HepG2 (cell line): ENCODE measurements around the gene EFCAB8. TPM values are rescaled to one million over a fixed set of nuclear protein-coding genes. Genes with fewer than 3 reads are reported as not detected.

ENCODE experiments used
- AHR ChIP-seq: IDR thresholded peaks from 2 replicates; pipeline ENCODE4 v1.6.1; 2018; ENCODE audit warnings: missing genetic modification reagents, missing compliant biosample characterization
- BRD4 ChIP-seq: sonication (generic); formaldehyde crosslinking; IDR thresholded peaks from 2 replicates; pipeline ENCODE4 v1.4.0; 2020; ENCODE audit warnings: missing genetic modification reagents
- CC2D1A ChIP-seq: sonication (generic); formaldehyde crosslinking; IDR thresholded peaks from 2 replicates; pipeline ENCODE4 v1.8.1; 2023; ENCODE audit warnings: mild to moderate bottlenecking, missing genetic modification reagents
- HNRNPLL ChIP-seq: fragments of 200-400 bp; formaldehyde crosslinking; IDR thresholded peaks from 2 replicates; pipeline ENCODE4 v1.6.1; 2017; ENCODE audit warnings: mild to moderate bottlenecking, low read depth, low read length; ENCODE audit not compliant: poor library complexity, severe bottlenecking
- KLF11 ChIP-seq: IDR thresholded peaks from 2 replicates; pipeline ENCODE4 v1.6.1; 2016; ENCODE audit warnings: missing compliant biosample characterization
- MAFG ChIP-seq: sonication (generic); formaldehyde crosslinking; IDR thresholded peaks from 2 replicates; pipeline ENCODE4 v1.5.1; 2020; ENCODE audit warnings: mild to moderate bottlenecking, missing genetic modification reagents
- MAFK ChIP-seq, 2 experiments: IDR thresholded peaks in 1 of 2; conservative IDR thresholded peaks in 1 of 2; 2 replicates each; pipeline ENCODE4 v1.6.1; 2011; ENCODE audit warnings: improper control_type of control experiment in 2 of 2, low read length in 2 of 2
- MEIS1 ChIP-seq: sonication (generic); formaldehyde crosslinking; IDR thresholded peaks from 2 replicates; pipeline ENCODE4 v1.9.0; 2021; ENCODE audit warnings: mild to moderate bottlenecking, missing genetic modification reagents, moderate library complexity, borderline replicate concordance
- SALL1 ChIP-seq: sonication (generic); formaldehyde crosslinking; IDR thresholded peaks from 2 replicates; pipeline ENCODE4 v1.8.0; 2022; ENCODE audit warnings: mild to moderate bottlenecking, missing genetic modification reagents
- ZNF143 ChIP-seq: sonication (generic); formaldehyde crosslinking; IDR thresholded peaks from 2 replicates; pipeline ENCODE4 v1.4.0; 2020; ENCODE audit warnings: missing genetic modification reagents
- ZNF251 ChIP-seq: sonication (generic); formaldehyde crosslinking; IDR thresholded peaks from 2 replicates; pipeline ENCODE4 v1.9.0; 2021; ENCODE audit warnings: mild to moderate bottlenecking, missing genetic modification reagents
- ZNF296 ChIP-seq: sonication (generic); formaldehyde crosslinking; conservative IDR thresholded peaks from 2 replicates; pipeline ENCODE4 v1.5.0; 2020; ENCODE audit warnings: mild to moderate bottlenecking, missing genetic modification reagents
- ZNF431 ChIP-seq: sonication (generic); formaldehyde crosslinking; IDR thresholded peaks from 2 replicates; pipeline ENCODE4 v1.9.0; 2022; ENCODE audit warnings: missing genetic modification reagents, low read depth, mild to moderate bottlenecking, borderline replicate concordance
- ZNF570 ChIP-seq: sonication (generic); formaldehyde crosslinking; IDR thresholded peaks from 2 replicates; pipeline ENCODE4 v1.4.0; 2020; ENCODE audit warnings: mild to moderate bottlenecking, missing genetic modification reagents, borderline replicate concordance
- ZNF589 ChIP-seq: sonication (generic); formaldehyde crosslinking; conservative IDR thresholded peaks from 2 replicates; pipeline ENCODE4 v1.8.0; 2022; ENCODE audit warnings: mild to moderate bottlenecking, moderate library complexity, missing genetic modification reagents
- polyA plus RNA-seq, 8 experiments: library from polyadenylated mRNA; depleted of rRNA in 3 of 8; stranded (reverse) in 7 of 8; unstranded in 1 of 8; fragments of >200 nt; fragmentation: Illumina TruSeq in 4 of 8; extraction: Trizol in 4 of 8; gene quantifications; 2 replicates each; pipeline versions ENCODE4 v1.2.1 to v1.2.3, GENCODE V29; 2011 to 2016; ENCODE audit warnings: low read depth in 4 of 8, missing spikeins in 1 of 8, mixed read lengths in 1 of 8; ENCODE audit not compliant: insufficient read depth in 1 of 8
- total RNA-seq, 5 experiments: library from RNA; depleted of rRNA; stranded (reverse); fragments of >200 nt; fragmentation: Illumina TruSeq; extraction: Trizol; gene quantifications; 2 replicates each; pipeline ENCODE4 v1.2.3, GENCODE V29; 2016; ENCODE audit warnings: low read depth in 1 of 5
- TF ChIP-seq, protein P1 (sequence below): sonication (generic); formaldehyde crosslinking; IDR thresholded peaks from 2 replicates; pipeline ENCODE4 v1.5.1; 2020; ENCODE audit warnings: mild to moderate bottlenecking, missing genetic modification reagents, moderate library complexity
- TF ChIP-seq, protein P2 (sequence below): sonication (generic); IDR thresholded peaks from 2 replicates; pipeline ENCODE4 v1.6.1; 2016; ENCODE audit warnings: low read depth, borderline replicate concordance
- TF ChIP-seq, protein P3 (sequence below): sonication (generic); formaldehyde crosslinking; IDR thresholded peaks from 2 replicates; pipeline ENCODE4 v1.5.0; 2020; ENCODE audit warnings: missing genetic modification reagents, mild to moderate bottlenecking, borderline replicate concordance
- TF ChIP-seq, protein P4 (sequence below): sonication (generic); formaldehyde crosslinking; IDR thresholded peaks from 2 replicates; pipeline ENCODE4 v1.5.0; 2020; ENCODE audit warnings: missing genetic modification reagents
- TF ChIP-seq, protein P5 (sequence below): fragments of 450-650 bp; IDR thresholded peaks from 2 replicates; pipeline ENCODE4 v1.6.1; 2016
- TF ChIP-seq, protein P6 (sequence below): IDR thresholded peaks from 2 replicates; pipeline ENCODE4 v1.6.1; 2018; ENCODE audit warnings: missing genetic modification reagents

Gene EFCAB8
- total and polyA plus RNA-seq, 2 of the 13 experiments (the other 11 are each of a cell fraction or from before 2014, with no cell fraction given) = 0.15 to 0.22 TPM

DNA sequence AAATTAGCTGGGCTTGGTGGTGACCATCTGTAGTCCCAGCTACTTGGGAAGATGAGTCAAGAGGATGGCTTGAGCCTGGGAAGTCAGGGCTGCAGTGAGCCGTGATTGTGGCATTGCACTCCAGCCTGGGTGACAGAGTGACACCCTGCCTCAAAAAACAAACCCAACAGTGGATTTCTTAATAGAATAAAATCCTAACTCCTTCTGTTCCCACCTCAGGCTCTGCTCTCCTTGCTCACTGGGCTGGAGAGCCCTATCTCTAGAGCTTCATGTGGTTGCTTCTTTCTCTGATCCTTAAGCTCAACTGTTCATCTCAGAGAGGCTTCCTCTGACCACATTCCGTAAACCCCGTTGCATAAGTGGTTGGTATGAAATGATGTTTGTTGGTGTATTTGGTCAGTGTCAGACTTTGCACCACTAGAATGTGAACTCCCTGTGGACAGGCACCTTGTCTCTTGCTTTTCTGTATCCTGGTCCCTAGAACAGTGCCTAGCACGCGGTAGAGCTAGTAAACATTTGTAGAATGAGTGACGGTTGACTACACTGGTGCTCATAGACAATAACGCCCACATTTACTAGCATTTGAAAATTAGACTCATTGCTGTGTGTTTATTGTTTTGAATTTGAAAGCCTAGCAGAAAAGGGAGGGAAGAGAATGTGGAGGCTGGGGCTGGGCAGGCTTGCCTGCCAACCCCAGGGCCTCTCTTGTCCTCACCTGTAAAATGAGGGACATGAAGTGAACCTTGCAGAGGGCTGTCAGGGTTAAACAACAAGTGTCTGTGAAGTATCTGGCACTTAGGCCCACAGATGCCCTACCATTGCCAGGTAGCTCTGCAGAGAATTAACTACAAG lies 34.8 kb upstream of the EFCAB8 start (continued):
- TF ChIP-seq, protein P1, sequence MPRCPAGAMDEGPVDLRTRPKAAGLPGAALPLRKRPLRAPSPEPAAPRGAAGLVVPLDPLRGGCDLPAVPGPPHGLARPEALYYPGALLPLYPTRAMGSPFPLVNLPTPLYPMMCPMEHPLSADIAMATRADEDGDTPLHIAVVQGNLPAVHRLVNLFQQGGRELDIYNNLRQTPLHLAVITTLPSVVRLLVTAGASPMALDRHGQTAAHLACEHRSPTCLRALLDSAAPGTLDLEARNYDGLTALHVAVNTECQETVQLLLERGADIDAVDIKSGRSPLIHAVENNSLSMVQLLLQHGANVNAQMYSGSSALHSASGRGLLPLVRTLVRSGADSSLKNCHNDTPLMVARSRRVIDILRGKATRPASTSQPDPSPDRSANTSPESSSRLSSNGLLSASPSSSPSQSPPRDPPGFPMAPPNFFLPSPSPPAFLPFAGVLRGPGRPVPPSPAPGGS (CRISPR knock-in tag) = no peak
- TF ChIP-seq KLF11 (CRISPR knock-in tag) = no peak
- no peak for TF ChIP-seq ZNF570 (CRISPR knock-in tag)
- TF ChIP-seq, protein P2, sequence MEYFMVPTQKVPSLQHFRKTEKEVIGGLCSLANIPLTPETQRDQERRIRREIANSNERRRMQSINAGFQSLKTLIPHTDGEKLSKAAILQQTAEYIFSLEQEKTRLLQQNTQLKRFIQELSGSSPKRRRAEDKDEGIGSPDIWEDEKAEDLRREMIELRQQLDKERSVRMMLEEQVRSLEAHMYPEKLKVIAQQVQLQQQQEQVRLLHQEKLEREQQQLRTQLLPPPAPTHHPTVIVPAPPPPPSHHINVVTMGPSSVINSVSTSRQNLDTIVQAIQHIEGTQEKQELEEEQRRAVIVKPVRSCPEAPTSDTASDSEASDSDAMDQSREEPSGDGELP = no peak
- TF ChIP-seq AHR = no peak
- TF ChIP-seq MAFK (conservative IDR thresholded peaks at IDR 0.05 in 1 of 2, IDR thresholded peaks at IDR 0.05 in 1 of 2; ENCODE audit: low read length in 2 of 2) = no peak
- TF ChIP-seq, protein P3, sequence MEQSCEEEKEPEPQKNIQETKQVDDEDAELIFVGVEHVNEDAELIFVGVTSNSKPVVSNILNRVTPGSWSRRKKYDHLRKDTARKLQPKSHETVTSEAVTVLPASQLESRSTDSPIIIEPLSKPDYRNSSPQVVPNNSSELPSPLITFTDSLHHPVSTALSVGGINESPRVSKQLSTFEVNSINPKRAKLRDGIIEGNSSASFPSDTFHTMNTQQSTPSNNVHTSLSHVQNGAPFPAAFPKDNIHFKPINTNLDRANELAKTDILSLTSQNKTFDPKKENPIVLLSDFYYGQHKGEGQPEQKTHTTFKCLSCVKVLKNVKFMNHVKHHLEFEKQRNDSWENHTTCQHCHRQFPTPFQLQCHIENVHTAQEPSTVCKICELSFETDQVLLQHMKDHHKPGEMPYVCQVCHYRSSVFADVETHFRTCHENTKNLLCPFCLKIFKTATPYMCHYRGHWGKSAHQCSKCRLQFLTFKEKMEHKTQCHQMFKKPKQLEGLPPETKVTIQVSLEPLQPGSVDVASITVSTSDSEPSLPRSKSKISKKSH (CRISPR knock-in tag) = no peak
- no peak for TF ChIP-seq CC2D1A (CRISPR knock-in tag)
- 0 out of 2 replicates have a peak, but pooled peaks have one; percentile 42 for TF ChIP-seq MEIS1 (CRISPR knock-in tag)
- TF ChIP-seq, protein P4, sequence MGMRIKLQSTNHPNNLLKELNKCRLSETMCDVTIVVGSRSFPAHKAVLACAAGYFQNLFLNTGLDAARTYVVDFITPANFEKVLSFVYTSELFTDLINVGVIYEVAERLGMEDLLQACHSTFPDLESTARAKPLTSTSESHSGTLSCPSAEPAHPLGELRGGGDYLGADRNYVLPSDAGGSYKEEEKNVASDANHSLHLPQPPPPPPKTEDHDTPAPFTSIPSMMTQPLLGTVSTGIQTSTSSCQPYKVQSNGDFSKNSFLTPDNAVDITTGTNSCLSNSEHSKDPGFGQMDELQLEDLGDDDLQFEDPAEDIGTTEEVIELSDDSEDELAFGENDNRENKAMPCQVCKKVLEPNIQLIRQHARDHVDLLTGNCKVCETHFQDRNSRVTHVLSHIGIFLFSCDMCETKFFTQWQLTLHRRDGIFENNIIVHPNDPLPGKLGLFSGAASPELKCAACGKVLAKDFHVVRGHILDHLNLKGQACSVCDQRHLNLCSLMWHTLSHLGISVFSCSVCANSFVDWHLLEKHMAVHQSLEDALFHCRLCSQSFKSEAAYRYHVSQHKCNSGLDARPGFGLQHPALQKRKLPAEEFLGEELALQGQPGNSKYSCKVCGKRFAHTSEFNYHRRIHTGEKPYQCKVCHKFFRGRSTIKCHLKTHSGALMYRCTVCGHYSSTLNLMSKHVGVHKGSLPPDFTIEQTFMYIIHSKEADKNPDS (CRISPR knock-in tag) = no peak
- TF ChIP-seq ZNF143 (CRISPR knock-in tag) = no peak
- peak; percentile 41; the same call in 1 of the 2 replicates for TF ChIP-seq SALL1
- TF ChIP-seq, protein P5, sequence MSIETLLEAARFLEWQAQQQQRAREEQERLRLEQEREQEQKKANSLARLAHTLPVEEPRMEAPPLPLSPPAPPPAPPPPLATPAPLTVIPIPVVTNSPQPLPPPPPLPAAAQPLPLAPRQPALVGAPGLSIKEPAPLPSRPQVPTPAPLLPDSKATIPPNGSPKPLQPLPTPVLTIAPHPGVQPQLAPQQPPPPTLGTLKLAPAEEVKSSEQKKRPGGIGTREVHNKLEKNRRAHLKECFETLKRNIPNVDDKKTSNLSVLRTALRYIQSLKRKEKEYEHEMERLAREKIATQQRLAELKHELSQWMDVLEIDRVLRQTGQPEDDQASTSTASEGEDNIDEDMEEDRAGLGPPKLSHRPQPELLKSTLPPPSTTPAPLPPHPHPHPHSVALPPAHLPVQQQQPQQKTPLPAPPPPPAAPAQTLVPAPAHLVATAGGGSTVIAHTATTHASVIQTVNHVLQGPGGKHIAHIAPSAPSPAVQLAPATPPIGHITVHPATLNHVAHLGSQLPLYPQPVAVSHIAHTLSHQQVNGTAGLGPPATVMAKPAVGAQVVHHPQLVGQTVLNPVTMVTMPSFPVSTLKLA = no peak
- no peak for TF ChIP-seq MAFG (CRISPR knock-in tag)
- no peak for TF ChIP-seq BRD4 (CRISPR knock-in tag)
- TF ChIP-seq ZNF251 (CRISPR knock-in tag) = no peak
- no peak for TF ChIP-seq ZNF589
- TF ChIP-seq HNRNPLL = no peak
- TF ChIP-seq, protein P6, sequence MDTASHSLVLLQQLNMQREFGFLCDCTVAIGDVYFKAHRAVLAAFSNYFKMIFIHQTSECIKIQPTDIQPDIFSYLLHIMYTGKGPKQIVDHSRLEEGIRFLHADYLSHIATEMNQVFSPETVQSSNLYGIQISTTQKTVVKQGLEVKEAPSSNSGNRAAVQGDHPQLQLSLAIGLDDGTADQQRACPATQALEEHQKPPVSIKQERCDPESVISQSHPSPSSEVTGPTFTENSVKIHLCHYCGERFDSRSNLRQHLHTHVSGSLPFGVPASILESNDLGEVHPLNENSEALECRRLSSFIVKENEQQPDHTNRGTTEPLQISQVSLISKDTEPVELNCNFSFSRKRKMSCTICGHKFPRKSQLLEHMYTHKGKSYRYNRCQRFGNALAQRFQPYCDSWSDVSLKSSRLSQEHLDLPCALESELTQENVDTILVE (CRISPR knock-in tag) = no peak
- TF ChIP-seq ZNF296 = no peak
- no peak for TF ChIP-seq ZNF431
